ENCODE data around the gene DTYMK.

The DTYMK gene

GRCh38 chr2:241637795-241638660, 48.6 kb downstream of the DTYMK start:
- peak; percentile 46 for DNase-seq
- peaks cover 22% of the 10 kb centered on the region for H3K4me1 ChIP-seq (ENCODE audit: control insufficient read depth, insufficient read depth, low read depth, low read length)
- peak overlapping the region; percentile 90 to 100 for H3K4me3 ChIP-seq (ENCODE audit: insufficient read depth in 1 of 2, low read depth in 1 of 2, low read length in 2 of 2)
- 1% methylated on average over 41 of the region's 67 CpGs for WGBS
- peak overlapping the region; percentile 78 for H4K8ac ChIP-seq (ENCODE audit: low read length)
- H3K18ac ChIP-seq (ENCODE audit: low read depth in 1 of 2, low read length in 2 of 2) = peak overlapping the region in 1 of 2 experiments; percentile 74
- no peak overlapping the region for H3K27ac ChIP-seq (ENCODE audit: low read length, poor library complexity, severe bottlenecking)
- H3K9ac ChIP-seq (ENCODE audit: low read length) = peak overlapping the region; percentile 98
- peak overlapping the region; percentile 71 to 79 for H3K4ac ChIP-seq (ENCODE audit: low read depth in 1 of 2, low read length in 2 of 2)
- no peak overlapping the region for H2BK12ac ChIP-seq (ENCODE audit: low read length in 2 of 2)
- H2BK120ac ChIP-seq (ENCODE audit: low read depth, low read length) = peak overlapping the region; percentile 37
- no peaks in the 10 kb centered on the region for H3K9me3 ChIP-seq (ENCODE audit: control insufficient read depth, low read length)
- no peak overlapping the region for H3K23ac ChIP-seq (ENCODE audit: low read length in 2 of 2)
- H3K79me1 ChIP-seq (replicated peaks; ENCODE audit: low read length, poor library complexity, severe bottlenecking) = peaks cover 10% of the 10 kb centered on the region
- H3K4me2 ChIP-seq (ENCODE audit: low read length, poor library complexity, severe bottlenecking) = peak overlapping the region; percentile 68
- H2BK5ac ChIP-seq (ENCODE audit: low read depth, low read length, poor library complexity, severe bottlenecking) = no peak overlapping the region
- H4K91ac ChIP-seq (ENCODE audit: low read length) = no peak overlapping the region
- H3K36me3 ChIP-seq (ENCODE audit: control insufficient read depth in 1 of 2, insufficient read depth in 2 of 2, low read depth in 1 of 2, low read length in 2 of 2) = peaks cover 17 to 19% of the 10 kb centered on the region in 2 experiments
- peak overlapping the region in 1 of 2 experiments; percentile 96 for H3K14ac ChIP-seq (ENCODE audit: low read length in 2 of 2)
- peak overlapping the region; percentile 96 for H2AFZ ChIP-seq (ENCODE audit: low read depth, low read length)
- no peaks in the 10 kb centered on the region for H3K27me3 ChIP-seq (ENCODE audit: control insufficient read depth in 1 of 2, insufficient read depth in 1 of 2, low read length in 2 of 2)
- no peak overlapping the region for H2AK5ac ChIP-seq (ENCODE audit: low read length, severe bottlenecking)
- H2BK15ac ChIP-seq (ENCODE audit: low read depth, poor library complexity, severe bottlenecking) = peak overlapping the region; percentile 54

DNA sequence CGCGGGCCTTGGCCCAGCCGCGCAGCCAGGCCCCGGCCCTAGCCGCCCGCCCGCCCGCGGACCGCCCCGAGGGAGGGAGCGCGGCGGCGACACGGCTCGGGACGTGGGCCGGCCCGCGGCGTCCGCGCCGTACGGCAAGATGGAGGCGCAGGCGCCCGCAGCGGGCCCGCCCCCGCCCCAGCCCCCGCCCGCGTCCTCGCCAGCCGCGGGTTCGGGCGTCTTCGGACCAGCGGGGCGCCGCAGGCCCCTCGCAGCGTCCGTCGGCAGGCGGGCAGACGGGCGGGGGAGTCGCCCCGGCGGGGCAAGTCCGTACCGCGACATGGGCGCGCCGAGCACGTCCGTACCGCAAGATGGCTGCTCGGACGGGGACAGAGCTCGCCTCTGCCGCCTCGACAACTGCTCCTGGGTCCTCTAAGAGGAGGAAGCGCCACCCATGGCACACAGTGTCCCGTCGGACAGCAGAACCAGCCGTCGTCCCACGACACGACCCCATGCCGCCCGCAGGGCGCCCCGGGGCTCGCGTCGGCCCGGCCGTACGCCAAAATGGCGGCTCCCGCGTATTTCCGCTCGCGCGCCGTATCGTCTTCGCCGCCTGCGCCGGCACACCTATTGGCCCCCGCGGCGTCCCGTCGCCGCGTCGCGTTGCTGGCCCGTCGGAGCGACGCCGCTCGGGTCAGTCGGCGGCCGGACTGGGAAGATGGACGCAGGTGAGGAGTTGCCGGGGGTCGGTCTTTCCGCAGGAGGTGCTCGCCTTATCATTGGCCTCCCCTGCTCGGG, 49.4 kb downstream of the DTYMK start, which contains the start of the genes ATG4B and THAP4:
ATG4B (plus strand) TSS at position 676 of the 777 bp plus-strand sequence; CDS start at position 698, 22 bp downstream.
THAP4 (minus strand) TSS at position 141 of the 777 bp plus-strand sequence. CDS start 141 bp downstream, outside the sequence.
- H4K8ac ChIP-seq (ENCODE audit: low read length) = peak within 1 kb of the TSS; percentile 99
- H3K18ac ChIP-seq (ENCODE audit: low read depth in 1 of 2, low read length in 2 of 2) = peak within 1 kb of the TSS; percentile 100
- H3K4me3 ChIP-seq (ENCODE audit: insufficient read depth in 1 of 2, low read depth in 1 of 2, low read length in 2 of 2) = peak within 1 kb of the TSS; percentile 90 to 100
- H3K27me3 ChIP-seq (ENCODE audit: control insufficient read depth in 1 of 2, insufficient read depth in 1 of 2, low read length in 2 of 2) = no peaks in the 10 kb centered on the region
- H2BK5ac ChIP-seq (ENCODE audit: low read depth, low read length, poor library complexity, severe bottlenecking) = peak within 1 kb of the TSS; percentile 100
- peak within 1 kb of the TSS; percentile 77 to 100 for H3K14ac ChIP-seq (ENCODE audit: low read length in 2 of 2)
- H3K23ac ChIP-seq (ENCODE audit: low read length in 2 of 2) = peak within 1 kb of the TSS; percentile 55 to 96
- peaks cover 22% of the 10 kb centered on the region for H3K4me1 ChIP-seq (ENCODE audit: control insufficient read depth, insufficient read depth, low read depth, low read length)
- peak within 1 kb of the TSS; percentile 99 for H2BK120ac ChIP-seq (ENCODE audit: low read depth, low read length)
- H2AK5ac ChIP-seq (ENCODE audit: low read length, severe bottlenecking) = no peak within 1 kb of the TSS
- WGBS = under 1% methylated on average over 69 of the region's 123 CpGs
- H2AFZ ChIP-seq (ENCODE audit: low read depth, low read length) = peak within 1 kb of the TSS; percentile 98
- no peaks in the 10 kb centered on the region for H3K9me3 ChIP-seq (ENCODE audit: control insufficient read depth, low read length)
- peak; percentile 85 for DNase-seq
- peak within 1 kb of the TSS; percentile 98 for H3K9ac ChIP-seq (ENCODE audit: low read length)
- peak within 1 kb of the TSS; percentile 96 for H3K27ac ChIP-seq (ENCODE audit: low read length, poor library complexity, severe bottlenecking)
- H2BK12ac ChIP-seq (ENCODE audit: low read length in 2 of 2) = peak within 1 kb of the TSS in 1 of 2 experiments; percentile 87
- peaks cover 17% of the 10 kb centered on the region for H3K79me1 ChIP-seq (replicated peaks; ENCODE audit: low read length, poor library complexity, severe bottlenecking)
- peak within 1 kb of the TSS; percentile 95 for H2BK15ac ChIP-seq (ENCODE audit: low read depth, poor library complexity, severe bottlenecking)
- peak within 1 kb of the TSS; percentile 90 for H3K4me2 ChIP-seq (ENCODE audit: low read length, poor library complexity, severe bottlenecking)
- peak within 1 kb of the TSS; percentile 98 to 100 for H3K4ac ChIP-seq (ENCODE audit: low read depth in 1 of 2, low read length in 2 of 2)
- peak within 1 kb of the TSS; percentile 97 for H4K91ac ChIP-seq (ENCODE audit: low read length)
- H3K36me3 ChIP-seq (ENCODE audit: control insufficient read depth in 1 of 2, insufficient read depth in 2 of 2, low read depth in 1 of 2, low read length in 2 of 2) = peaks cover 24 to 27% of the 10 kb centered on the region in 2 experiments

DNA sequence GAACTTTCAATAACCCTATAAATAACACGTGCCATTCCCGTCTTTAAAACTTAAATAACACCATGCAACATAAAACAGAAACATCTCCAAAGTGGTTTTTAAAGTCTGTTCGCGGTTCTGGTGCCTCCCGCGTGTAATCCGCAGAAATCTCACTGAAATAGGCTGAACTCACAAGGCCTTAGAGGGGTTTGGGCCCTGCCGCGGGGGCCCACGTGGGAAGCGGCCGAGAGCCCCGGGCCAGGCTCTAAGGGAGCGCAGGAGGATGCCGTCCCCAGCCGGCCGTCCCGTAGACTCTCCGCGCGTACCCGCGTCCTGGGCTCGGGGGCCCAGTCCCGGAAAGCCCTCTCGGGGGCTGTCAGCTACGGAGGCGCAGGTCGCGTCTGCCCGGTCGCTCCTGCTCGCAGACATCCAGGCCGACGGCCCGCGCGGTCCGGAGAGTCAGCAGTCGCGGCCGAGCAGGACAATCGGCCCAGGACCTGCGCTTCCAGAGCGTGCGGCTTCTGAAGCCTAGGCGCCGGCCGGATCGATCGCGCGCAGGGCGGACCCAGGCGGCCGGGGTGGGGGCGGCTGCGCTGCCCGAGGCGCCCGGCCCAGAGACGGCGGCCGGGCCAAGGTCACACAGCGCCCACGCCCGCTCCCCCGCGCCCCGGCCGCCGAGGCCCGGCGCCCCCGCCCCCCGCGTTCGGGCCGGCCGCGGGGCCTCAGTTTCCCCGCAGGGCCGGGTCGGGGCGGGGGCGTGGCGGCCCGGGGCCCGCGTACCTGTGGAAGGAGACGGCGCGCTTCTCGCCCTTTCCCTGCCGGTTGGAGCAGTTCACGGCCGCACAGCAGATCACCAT, 50.2 kb downstream of the DTYMK start:
- Histone ChIP-seq H3K4ac (ENCODE audit: low read depth in 1 of 2, low read length in 2 of 2) (peak overlapping the region in 1 of 2 experiments; percentile 81), H3K79me1 (replicated peaks; ENCODE audit: low read length, poor library complexity, severe bottlenecking) (peaks cover 22% of the 10 kb centered on the region), H4K8ac (ENCODE audit: low read length) (peak overlapping the region; percentile 64), H2AK5ac (ENCODE audit: low read length, severe bottlenecking) (no peak overlapping the region), H2BK120ac (ENCODE audit: low read depth, low read length) (peak overlapping the region; percentile 13), H3K9ac (ENCODE audit: low read length) (peak overlapping the region; percentile 98), H3K36me3 (ENCODE audit: control insufficient read depth in 1 of 2, insufficient read depth in 2 of 2, low read depth in 1 of 2, low read length in 2 of 2) (peaks cover 31 to 36% of the 10 kb centered on the region in 2 experiments), H3K4me1 (ENCODE audit: control insufficient read depth, insufficient read depth, low read depth, low read length) (peaks cover 20% of the 10 kb centered on the region), H3K14ac (ENCODE audit: low read length in 2 of 2) (peak overlapping the region in 1 of 2 experiments; percentile 84), H3K4me3 (ENCODE audit: insufficient read depth in 1 of 2, low read depth in 1 of 2, low read length in 2 of 2) (peak overlapping the region; percentile 81 to 100), H3K27ac (ENCODE audit: low read length, poor library complexity, severe bottlenecking) (no peak overlapping the region), H4K91ac (ENCODE audit: low read length) (no peak overlapping the region), H3K27me3 (ENCODE audit: control insufficient read depth in 1 of 2, insufficient read depth in 1 of 2, low read length in 2 of 2) (no peaks in the 10 kb centered on the region), H3K9me3 (ENCODE audit: control insufficient read depth, low read length) (no peaks in the 10 kb centered on the region), H3K23ac (ENCODE audit: low read length in 2 of 2) (peak overlapping the region in 1 of 2 experiments; percentile 63), H2AFZ (ENCODE audit: low read depth, low read length) (peak overlapping the region; percentile 72), H2BK5ac (ENCODE audit: low read depth, low read length, poor library complexity, severe bottlenecking) (peak overlapping the region; percentile 75), H3K4me2 (ENCODE audit: low read length, poor library complexity, severe bottlenecking) (peak overlapping the region; percentile 90), H2BK15ac (ENCODE audit: low read depth, poor library complexity, severe bottlenecking) (no peak overlapping the region), H3K18ac (ENCODE audit: low read depth in 1 of 2, low read length in 2 of 2) (peak overlapping the region; percentile 75 to 78), H2BK12ac (ENCODE audit: low read length in 2 of 2) (no peak overlapping the region)
- under 1% methylated on average over 79 of the region's 97 CpGs for WGBS
- peak; percentile 66 for DNase-seq

All from mesenchymal stem cell (in vitro differentiated cells and primary cell).